Fibroblast of the aortic adventitia (primary cell): Measurements from ENCODE around the gene GART. TPM values are rescaled to one million over a fixed set of nuclear protein-coding genes. Genes with fewer than 3 reads are reported as not detected.
A peak's percentile ranks its signal among the peaks of the same experiment; 100 is the strongest.

ENCODE experiments used
- DNase-seq: peaks from one replicate; pipeline ENCODE4 v3.0.0-alpha.2; 2010; ENCODE audit warnings: low read depth
- H3K4me3 ChIP-seq: 2 replicates; pipeline ENCODE4 v1.5.1; 2011; ENCODE audit warnings: low read depth, mild to moderate bottlenecking, control low read depth, low read length, moderate library complexity
- total RNA-seq: library from RNA; depleted of rRNA; stranded (reverse); fragments of >200 nt; gene quantifications from 2 replicates; pipeline ENCODE4 v1.2.3, GENCODE V29; 2012; ENCODE audit warnings: low replicate concordance
- TF ChIP-seq, protein P1 (sequence below): IDR thresholded peaks from 2 replicates; pipeline ENCODE4 v1.5.1; 2011; ENCODE audit warnings: mild to moderate bottlenecking, low read length, control low read depth, inconsistent platforms; ENCODE audit not compliant: insufficient read depth

Gene GART
- total RNA-seq, 1 donor = 104 TPM

- TF ChIP-seq, protein P1, sequence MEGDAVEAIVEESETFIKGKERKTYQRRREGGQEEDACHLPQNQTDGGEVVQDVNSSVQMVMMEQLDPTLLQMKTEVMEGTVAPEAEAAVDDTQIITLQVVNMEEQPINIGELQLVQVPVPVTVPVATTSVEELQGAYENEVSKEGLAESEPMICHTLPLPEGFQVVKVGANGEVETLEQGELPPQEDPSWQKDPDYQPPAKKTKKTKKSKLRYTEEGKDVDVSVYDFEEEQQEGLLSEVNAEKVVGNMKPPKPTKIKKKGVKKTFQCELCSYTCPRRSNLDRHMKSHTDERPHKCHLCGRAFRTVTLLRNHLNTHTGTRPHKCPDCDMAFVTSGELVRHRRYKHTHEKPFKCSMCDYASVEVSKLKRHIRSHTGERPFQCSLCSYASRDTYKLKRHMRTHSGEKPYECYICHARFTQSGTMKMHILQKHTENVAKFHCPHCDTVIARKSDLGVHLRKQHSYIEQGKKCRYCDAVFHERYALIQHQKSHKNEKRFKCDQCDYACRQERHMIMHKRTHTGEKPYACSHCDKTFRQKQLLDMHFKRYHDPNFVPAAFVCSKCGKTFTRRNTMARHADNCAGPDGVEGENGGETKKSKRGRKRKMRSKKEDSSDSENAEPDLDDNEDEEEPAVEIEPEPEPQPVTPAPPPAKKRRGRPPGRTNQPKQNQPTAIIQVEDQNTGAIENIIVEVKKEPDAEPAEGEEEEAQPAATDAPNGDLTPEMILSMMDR = no peak
- no peak for DNase-seq
- peak overlapping the region; percentile 83 for H3K4me3 ChIP-seq
Measured at GRCh38 chr21:33480481-33481103, 61.3 kb downstream of the GART start.

GRCh38 chr21:33479679-33480480 is 62.0 kb downstream of the GART start, which contains the start of gene TMEM50B:
TMEM50B (minus strand) TSS chr21:33479974; CDS start chr21:33468885, 11,089 bp downstream.
- peak within 1 kb of the TSS; percentile 84 for H3K4me3 ChIP-seq
- DNase-seq = peak; percentile 93
- TF ChIP-seq, protein P1 = peak; percentile 55

GRCh38 chr21:33478935-33479678 is 62.8 kb downstream of the GART start:
- peak; percentile 22 for DNase-seq
- peak overlapping the region; percentile 84 for H3K4me3 ChIP-seq
- TF ChIP-seq, protein P1 = no peak

- DNase-seq = no peak
- peak overlapping the region; percentile 84 for H3K4me3 ChIP-seq
- TF ChIP-seq, protein P1 = no peak
Measured at GRCh38 chr21:33478182-33478581, 63.7 kb downstream of the GART start.

GRCh38 chr21:33477066-33477465 is 64.9 kb downstream of the GART start:
- DNase-seq = no peak
- no peak overlapping the region for H3K4me3 ChIP-seq
- TF ChIP-seq, protein P1 = no peak

DNA sequence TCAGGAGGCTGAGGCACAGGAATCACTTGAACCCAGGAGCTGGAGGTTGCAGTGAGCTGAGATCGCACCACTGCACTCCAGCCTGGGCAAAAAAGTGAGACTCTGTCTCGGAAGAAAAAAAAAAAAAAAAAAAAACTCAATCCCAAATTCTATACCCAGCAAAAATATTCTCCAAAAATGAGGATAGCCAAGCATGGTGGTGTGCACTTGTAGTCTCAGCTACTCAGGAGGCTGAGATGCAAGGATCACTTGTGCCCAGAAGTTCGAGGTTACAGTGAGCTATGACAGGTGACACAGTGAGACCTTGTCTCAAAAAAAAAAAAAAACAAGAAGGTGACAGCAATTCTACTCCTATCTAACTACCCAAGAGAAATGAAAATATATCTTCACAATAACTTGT is 68.6 kb downstream of the GART start:
- no peak overlapping the region for H3K4me3 ChIP-seq
- TF ChIP-seq, protein P1 = no peak
- no peak for DNase-seq
